A549 (cell line): ENCODE measurements around the gene FAM72A. TPM values are rescaled to one million over a fixed set of nuclear protein-coding genes. Genes with fewer than 3 reads are reported as not detected.
"Not testable (repeated sequence)": the region's sequence is repeated elsewhere in the genome, so short reads cannot be mapped to it uniquely, and the experiment has no call there.

Source experiments
- ATAC-seq, 2 experiments: fragments of 200-7000 bp in 1 of 2; fragments of >200 bp in 1 of 2; cut with Nextera tagmentation in 1 of 2; cut with Tn5 transposase in 1 of 2; 3 replicates each; pipeline versions ENCODE4 v1.8.0 to v1.9.1; 2018 to 2020; ENCODE audit warnings: mild to moderate bottlenecking in 1 of 2, moderate library complexity in 1 of 2
- CTCF ChIA-PET: fragments of 300-600 bp; sonication (Branson Sonifier 250); formaldehyde crosslinking; extraction: SDS; loops from one replicate; lab custom pipeline; 2021; ENCODE audit warnings: antibody characterized with exemption, inconsistent platforms; lab: Yijun Ruan, JAX
- POLR2A ChIA-PET: fragments of 350-600 bp; formaldehyde crosslinking; extraction: SDS; loops from one replicate; lab custom pipeline; 2021; ENCODE audit warnings: antibody characterized with exemption, inconsistent platforms; lab: Yijun Ruan, JAX
- DNase-seq, 2 experiments: peaks; one replicate each; pipeline versions ENCODE4 v3.0.0 to v3.0.0-alpha.2; 2011 to 2016; ENCODE audit warnings: low read depth in 1 of 2, low spot score in 1 of 2
- FAIRE-seq: peaks from 2 replicates; lab custom pipeline; 2011; peaks lifted over from hg19 to GRCh38; lab: Jason Lieb, UNC
- H3K27ac ChIP-seq, 2 experiments: fragments of >200 bp; sonication (Bioruptor Twin); formaldehyde crosslinking; 3 replicates each; pipeline ENCODE4 v1.5.1; 2016 to 2017
- H3K4me1 ChIP-seq: fragments of >200 bp; sonication (Bioruptor Twin); formaldehyde crosslinking; 3 replicates; pipeline ENCODE4 v1.6.1; 2016
- H3K4me2 ChIP-seq: fragments of >200 bp; sonication (Bioruptor Twin); formaldehyde crosslinking; 3 replicates; pipeline ENCODE4 v1.6.1; 2016
- H3K4me3 ChIP-seq: fragments of >200 bp; sonication (Bioruptor Twin); formaldehyde crosslinking; 3 replicates; pipeline ENCODE4 v1.5.1; 2016
- H3K9me3 ChIP-seq: fragments of >200 bp; sonication (Bioruptor Twin); formaldehyde crosslinking; 3 replicates; pipeline ENCODE4 v1.6.1; 2016
- WGBS: methylation state at CpG from one replicate; pipeline ENCODE4 v1.1.6; 2017; ENCODE audit errors: missing lambda C conversion rate; 5-methylcytosine and 5-hydroxymethylcytosine counted together
- polyA plus RNA-seq, 4 experiments: library from polyadenylated mRNA; depleted of rRNA in 3 of 4; stranded (reverse); fragments of >200 nt; fragmentation: RNase III in 1 of 4; extraction: RNeasy Plus Mini Kit Qiagen cat#74134 plus additional on column Dnase treatment in 1 of 4; gene quantifications; 2 replicates in 3 of 4; 3 replicates in 1 of 4; pipeline ENCODE4 v1.2.3, GENCODE V29; 2011 to 2017

FAM72A gene
- polyA plus RNA-seq, 2 of the 4 experiments (the other 2 are of a cell fraction): 17.5 to 18.8 TPM

DNA sequence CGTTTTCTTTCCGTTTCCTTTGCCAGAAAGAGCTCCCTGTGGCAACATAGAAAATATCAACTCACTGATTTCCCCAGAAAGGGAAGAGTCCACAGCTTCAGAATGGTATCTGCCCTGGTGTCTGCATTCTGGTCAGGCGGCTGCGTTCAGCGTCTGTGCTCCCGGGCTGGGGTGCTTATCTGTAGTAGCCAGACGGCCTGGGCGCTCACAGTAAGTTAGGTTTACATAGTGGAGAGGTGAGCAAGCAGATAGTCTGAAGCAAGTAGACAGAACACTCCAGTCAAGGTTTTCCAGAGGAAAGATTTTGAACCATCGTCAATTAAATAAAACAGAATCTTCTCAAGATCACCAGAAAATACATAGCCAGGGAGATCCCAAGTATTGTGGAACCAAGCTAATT lies 29.4 kb upstream of the FAM72A start:
- H3K4me1 ChIP-seq, DNase-seq, H3K27ac ChIP-seq, H3K9me3 ChIP-seq, H3K4me3 ChIP-seq, POLR2A ChIA-PET, H3K4me2 ChIP-seq, CTCF ChIA-PET, FAIRE-seq, ATAC-seq: not testable (repeated sequence)
- 99% methylated on average over 5 of the region's 9 CpGs for WGBS

DNA sequence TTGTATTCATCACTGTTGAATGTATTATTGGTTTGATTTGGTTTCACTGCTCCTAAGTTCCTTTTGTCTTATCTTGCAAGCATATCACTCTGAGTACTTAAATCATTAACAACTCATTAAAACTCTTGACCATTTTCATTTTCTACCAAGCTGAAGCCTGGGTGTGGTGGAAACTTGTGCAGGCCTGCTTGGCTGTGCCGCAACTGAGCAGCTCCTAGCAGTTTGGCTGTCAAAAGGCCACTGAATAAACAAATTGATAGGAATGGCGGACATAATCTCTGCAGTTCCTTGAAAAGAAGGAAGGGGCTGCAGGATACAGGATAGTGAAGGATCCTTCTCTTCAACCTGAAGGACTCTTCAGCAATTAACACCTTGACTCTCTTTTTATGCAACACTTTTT lies 26.6 kb upstream of the FAM72A start:
- FAIRE-seq, ATAC-seq, H3K4me2 ChIP-seq, DNase-seq, H3K4me1 ChIP-seq, H3K27ac ChIP-seq, H3K9me3 ChIP-seq, CTCF ChIA-PET, H3K4me3 ChIP-seq, POLR2A ChIA-PET: not testable (repeated sequence)
- 88% methylated on average over 2 of the region's 2 CpGs for WGBS

DNA sequence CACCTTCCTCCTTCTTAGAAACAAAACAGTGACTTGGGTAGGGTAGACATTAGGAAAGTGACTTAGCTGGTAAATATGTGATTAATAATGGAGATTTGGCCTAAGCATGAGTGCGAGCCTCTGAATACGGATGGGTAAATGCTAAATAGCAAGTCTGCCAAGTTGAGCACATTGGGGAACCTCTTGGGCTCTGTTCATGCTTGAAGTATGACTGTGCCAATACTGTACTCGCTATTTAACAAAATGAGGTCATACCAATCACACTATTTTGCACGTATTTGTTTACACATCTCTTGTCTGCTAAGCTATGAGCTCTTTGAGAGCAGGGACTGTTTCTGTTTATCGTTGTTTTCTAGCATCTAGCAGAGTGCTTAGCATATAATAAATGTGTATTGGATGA lies 24.2 kb upstream of the FAM72A start:
- H3K4me3 ChIP-seq, DNase-seq, H3K9me3 ChIP-seq, H3K27ac ChIP-seq, H3K4me1 ChIP-seq, CTCF ChIA-PET, FAIRE-seq, H3K4me2 ChIP-seq, ATAC-seq, POLR2A ChIA-PET: not testable (repeated sequence)
- WGBS: 91% methylated on average over 4 of the region's 5 CpGs

DNA sequence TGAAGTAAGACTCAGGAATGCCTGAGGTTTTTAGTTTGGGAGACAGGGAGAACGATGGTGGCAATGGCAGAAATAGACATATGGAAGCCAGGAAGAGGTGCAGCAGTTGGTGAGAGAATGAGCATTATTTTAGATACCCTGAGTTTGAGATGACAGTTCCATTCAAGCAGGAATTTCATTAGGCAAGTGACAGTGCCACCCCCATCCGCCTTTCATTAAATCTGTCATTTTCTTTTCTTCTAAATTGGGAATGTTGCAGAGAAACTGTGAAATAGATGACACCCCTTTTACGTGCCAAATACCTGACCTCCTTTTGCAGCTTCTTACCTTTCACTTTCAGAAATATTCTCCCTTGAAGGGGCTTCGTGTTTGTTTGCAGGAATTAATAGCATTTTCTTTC lies 22.7 kb upstream of the FAM72A start:
- CTCF ChIA-PET, H3K27ac ChIP-seq, DNase-seq, POLR2A ChIA-PET, H3K4me1 ChIP-seq, H3K4me2 ChIP-seq, FAIRE-seq, H3K9me3 ChIP-seq, ATAC-seq, H3K4me3 ChIP-seq: not testable (repeated sequence)
- 85% methylated on average over 4 of the region's 4 CpGs for WGBS

DNA sequence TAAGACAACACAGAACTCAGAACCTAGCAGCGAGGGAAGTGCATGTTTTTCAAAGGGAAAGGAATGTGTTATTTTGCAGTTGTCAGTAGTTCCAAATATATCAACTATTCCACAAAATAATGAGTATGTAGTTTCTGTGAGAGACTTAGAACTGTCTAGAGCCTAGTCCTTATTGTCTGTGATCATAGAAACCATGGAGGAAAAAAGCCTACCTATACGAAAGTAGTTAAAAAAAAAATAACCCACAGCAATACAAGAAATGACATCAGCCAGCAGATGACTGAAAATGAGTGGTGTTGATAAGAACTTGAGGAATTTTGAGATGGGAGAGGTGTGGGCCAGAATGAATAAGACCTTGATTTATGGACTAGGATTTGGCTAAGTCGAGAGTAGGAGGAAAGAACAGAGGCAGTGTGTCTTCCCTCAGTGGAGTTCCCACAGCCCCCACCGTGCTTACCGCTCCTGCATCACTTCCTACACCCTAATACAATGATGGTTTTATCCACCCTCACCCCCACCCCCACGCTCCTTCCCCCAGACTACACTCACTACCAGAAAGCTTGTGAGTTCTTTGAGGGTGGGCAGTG lies 21.6 kb upstream of the FAM72A start:
- POLR2A ChIA-PET, H3K9me3 ChIP-seq, H3K27ac ChIP-seq, H3K4me3 ChIP-seq, DNase-seq, H3K4me1 ChIP-seq, FAIRE-seq, CTCF ChIA-PET, H3K4me2 ChIP-seq: not testable (repeated sequence)
- WGBS: 86% methylated on average over 2 of the region's 6 CpGs
- ATAC-seq: peak; percentile 9 to 44; a peak in 3 of 6 replicates

DNA sequence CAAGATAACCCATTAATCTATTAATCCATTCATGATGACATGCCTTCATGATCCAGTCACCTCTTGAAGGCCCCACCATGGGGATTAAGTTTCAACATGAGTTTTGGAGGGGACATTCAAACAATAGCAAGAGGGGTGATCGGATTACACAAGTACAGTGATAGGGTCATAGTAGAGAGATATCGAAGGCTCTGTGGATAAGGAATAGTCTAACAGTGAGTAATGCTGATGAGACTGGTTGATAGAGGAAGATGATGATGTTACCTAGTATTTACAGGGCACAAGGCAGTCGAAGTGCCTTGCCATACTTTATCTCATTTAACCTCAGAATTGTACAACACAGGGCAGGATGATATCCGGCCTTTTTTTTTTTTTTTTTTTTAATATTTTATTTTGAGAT lies 18.9 kb upstream of the FAM72A start:
- H3K4me3 ChIP-seq, H3K4me2 ChIP-seq, CTCF ChIA-PET, FAIRE-seq, POLR2A ChIA-PET, H3K4me1 ChIP-seq, DNase-seq, H3K27ac ChIP-seq, H3K9me3 ChIP-seq: not testable (repeated sequence)
- whole genome bisulfite sequencing: no CpG with 5 or more reads among the region's 4 CpGs
- peak in 1 of 2 experiments; percentile 64; a peak in 3 of 6 replicates for ATAC-seq

DNA sequence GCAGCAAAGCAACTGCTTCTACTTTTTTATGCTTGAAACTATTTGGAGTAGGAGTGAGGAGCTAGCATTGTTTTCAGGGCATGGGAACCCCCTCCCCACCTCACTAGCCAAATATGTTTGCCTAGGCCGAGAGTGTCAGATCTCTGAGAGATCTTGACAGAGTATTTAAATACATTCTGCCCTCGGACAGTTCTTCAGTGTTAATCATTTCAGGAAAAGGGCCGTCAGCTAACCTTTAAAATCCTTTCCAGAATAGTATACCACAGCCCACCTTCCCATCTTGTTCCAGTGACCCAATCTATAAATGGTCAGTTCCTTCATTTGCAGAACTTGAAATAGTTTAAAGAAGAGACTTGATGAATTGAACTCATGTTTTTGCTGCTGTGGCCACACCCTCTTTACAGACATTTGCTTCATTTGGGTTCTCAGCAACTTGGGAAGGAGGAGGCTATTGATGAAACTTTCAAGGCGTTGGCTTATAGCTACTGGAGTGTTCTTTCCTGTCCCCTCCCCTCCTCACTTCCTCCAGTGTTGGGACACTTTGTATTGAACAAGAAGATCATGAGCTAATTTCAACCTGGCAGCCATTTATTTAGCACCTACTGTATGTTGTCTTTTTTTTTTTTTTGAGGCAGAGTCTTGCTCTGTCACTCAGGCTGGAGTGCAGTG lies 17.8 kb upstream of the FAM72A start:
- POLR2A ChIA-PET, H3K27ac ChIP-seq, FAIRE-seq, H3K9me3 ChIP-seq, CTCF ChIA-PET, DNase-seq, H3K4me3 ChIP-seq, H3K4me1 ChIP-seq: not testable (repeated sequence)
- H3K4me2 ChIP-seq: peak overlapping the region; percentile 43; the same call in 2 of the 3 replicates
- WGBS: 61% methylated on average over 4 of the region's 4 CpGs
- peak in 1 of 2 experiments; percentile 42; a peak in 3 of 6 replicates for ATAC-seq

DNA sequence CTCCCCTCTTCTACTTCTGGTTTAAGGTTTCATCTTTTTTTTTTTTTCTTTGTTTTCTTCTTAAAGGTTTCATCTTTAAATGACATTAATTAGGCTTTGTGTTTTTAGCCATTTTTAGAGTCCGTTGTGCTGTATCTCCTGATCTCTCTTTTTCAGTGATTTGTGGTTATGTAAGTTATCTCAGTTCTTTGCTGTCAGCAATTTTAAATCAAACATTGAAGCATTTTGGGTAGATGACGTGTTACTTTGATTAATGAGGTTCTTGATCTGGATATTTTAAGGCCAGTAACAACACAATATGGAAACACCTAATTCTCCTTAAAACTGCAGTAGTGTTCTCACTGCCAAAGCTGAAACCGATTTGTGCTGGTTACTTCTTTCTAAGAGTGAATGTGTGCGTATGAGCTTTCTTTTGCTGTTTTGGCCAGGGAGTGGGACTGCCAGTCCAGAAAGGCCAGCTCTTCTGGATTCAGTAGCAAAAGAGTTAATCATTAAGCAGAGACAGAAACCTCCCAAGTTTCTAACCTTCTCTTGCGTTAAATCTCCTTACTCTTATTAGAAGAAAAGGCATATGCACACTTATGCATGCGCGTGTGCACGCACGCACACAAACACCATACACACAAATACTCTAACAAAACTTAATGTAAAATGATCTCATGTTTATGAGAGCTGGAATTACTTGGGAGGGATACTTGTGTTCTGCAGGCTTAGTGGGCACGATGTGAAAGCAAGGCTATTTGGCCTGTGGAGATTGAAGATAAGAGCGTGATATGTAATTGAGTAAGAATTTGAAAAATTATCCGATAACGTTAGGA lies 17.1 kb upstream of the FAM72A start:
- 46% methylated on average over 6 of the region's 13 CpGs for WGBS
- peak in 1 of 2 experiments; percentile 63; a peak in 3 of 6 replicates for ATAC-seq
- POLR2A ChIA-PET: not testable (repeated sequence)

DNA sequence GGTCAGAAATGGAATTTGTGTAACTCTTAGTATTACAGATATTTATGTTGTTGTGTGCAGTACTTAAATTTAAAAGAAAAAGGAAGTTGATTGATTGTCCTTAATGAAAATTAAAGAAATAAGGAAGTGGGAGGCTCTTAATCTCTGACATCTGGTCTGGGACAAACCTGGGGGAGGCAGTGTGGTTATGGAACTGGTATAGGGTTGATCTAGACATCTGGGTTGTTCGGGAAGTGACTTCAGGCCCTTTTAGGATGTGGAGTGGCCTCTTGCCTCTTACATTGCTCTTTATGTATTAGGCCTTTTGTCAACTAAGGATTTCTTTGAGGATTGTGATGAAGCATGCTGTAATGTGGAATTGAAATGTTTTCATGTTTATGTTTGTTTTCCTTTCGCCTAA lies 16.1 kb upstream of the FAM72A start:
- WGBS: no CpG with 5 or more reads among the region's 2 CpGs
- H3K4me1 ChIP-seq, FAIRE-seq, H3K27ac ChIP-seq, H3K4me3 ChIP-seq, H3K9me3 ChIP-seq, H3K4me2 ChIP-seq, DNase-seq, POLR2A ChIA-PET, ATAC-seq, CTCF ChIA-PET: not testable (repeated sequence)

More for the DNA sequence above, 17.1 kb upstream of the FAM72A start:
- peak overlapping the region; percentile 43; the same call in 2 of the 3 replicates for H3K4me2 ChIP-seq
- DNase-seq, CTCF ChIA-PET, H3K4me1 ChIP-seq, FAIRE-seq, H3K27ac ChIP-seq, H3K4me3 ChIP-seq, H3K9me3 ChIP-seq: not testable (repeated sequence)

DNA sequence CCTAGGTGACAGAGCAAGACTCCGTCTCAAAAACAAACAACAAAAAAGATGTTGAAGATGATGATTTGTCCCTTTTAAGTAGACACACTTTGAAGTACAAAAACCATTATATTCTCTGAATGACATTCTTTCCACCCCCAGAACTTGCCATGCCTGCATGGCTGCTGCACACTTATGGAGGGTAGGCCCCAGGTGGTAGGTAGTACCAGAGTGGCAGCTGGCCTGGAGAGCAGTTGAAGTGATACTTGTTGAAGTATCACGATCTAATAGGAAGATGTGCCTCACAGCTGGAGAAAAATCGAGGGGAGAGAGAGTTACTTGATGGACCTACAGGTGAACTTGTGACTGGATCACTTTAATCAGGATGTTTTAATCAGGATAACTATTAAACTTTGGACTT lies 15.6 kb upstream of the FAM72A start:
- ATAC-seq, DNase-seq, H3K27ac ChIP-seq, CTCF ChIA-PET, H3K4me1 ChIP-seq, H3K4me3 ChIP-seq, H3K9me3 ChIP-seq, H3K4me2 ChIP-seq, POLR2A ChIA-PET, FAIRE-seq: not testable (repeated sequence)
- 89% methylated on average over 2 of the region's 3 CpGs for WGBS
